ENCODE data around the gene EXOC3L4. TPM values are rescaled to one million over a fixed set of nuclear protein-coding genes. Genes with fewer than 3 reads are reported as not detected.

Gene EXOC3L4
- polyA plus RNA-seq, 1 of the 3 experiments (the other 2 are of a cell fraction) = 0.46 TPM

DNA sequence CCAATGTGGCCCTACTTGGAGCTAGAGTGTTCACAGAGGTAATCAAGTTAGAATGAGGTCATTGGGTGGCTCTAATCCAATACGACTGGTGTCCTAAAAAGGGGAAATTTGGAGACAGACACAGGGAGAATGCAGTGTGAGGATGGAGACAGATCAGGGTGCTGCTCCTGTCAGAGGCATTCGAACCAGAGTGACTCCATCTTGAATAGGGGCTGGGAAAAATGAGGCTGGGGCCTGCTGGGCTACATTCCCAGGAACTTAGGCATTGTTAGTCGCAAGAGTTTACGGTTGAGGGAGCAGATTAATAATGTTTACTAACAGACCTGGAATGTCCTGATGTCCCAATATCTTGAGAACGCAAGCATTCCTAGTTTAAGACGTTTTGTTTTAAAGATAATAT lies 49.0 kb downstream of the EXOC3L4 start:
- H3K9me2 ChIP-seq = no peaks in the 10 kb centered on the region
- H3K27me3 ChIP-seq (ENCODE audit: insufficient read depth) = no peaks in the 10 kb centered on the region
- WGBS (ENCODE audit: low lambda C conversion rate) = 61% methylated on average over 6 of the region's 6 CpGs
- TF ChIP-seq NFIC (IDR thresholded peaks at IDR 0.05; ENCODE audit: borderline replicate concordance) = no peak
- TF ChIP-seq, protein P1, sequence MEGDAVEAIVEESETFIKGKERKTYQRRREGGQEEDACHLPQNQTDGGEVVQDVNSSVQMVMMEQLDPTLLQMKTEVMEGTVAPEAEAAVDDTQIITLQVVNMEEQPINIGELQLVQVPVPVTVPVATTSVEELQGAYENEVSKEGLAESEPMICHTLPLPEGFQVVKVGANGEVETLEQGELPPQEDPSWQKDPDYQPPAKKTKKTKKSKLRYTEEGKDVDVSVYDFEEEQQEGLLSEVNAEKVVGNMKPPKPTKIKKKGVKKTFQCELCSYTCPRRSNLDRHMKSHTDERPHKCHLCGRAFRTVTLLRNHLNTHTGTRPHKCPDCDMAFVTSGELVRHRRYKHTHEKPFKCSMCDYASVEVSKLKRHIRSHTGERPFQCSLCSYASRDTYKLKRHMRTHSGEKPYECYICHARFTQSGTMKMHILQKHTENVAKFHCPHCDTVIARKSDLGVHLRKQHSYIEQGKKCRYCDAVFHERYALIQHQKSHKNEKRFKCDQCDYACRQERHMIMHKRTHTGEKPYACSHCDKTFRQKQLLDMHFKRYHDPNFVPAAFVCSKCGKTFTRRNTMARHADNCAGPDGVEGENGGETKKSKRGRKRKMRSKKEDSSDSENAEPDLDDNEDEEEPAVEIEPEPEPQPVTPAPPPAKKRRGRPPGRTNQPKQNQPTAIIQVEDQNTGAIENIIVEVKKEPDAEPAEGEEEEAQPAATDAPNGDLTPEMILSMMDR (IDR thresholded peaks at IDR 0.05) = no peak
- no peak for TF ChIP-seq FOXJ3 (CRISPR knock-in tag; IDR thresholded peaks at IDR 0.05)
- no peak for TF ChIP-seq ELF1 (IDR thresholded peaks at IDR 0.05)
- no peak for TF ChIP-seq MEF2A (IDR thresholded peaks at IDR 0.05; ENCODE audit: borderline replicate concordance, low read depth)
- TF ChIP-seq CHD2 (IDR thresholded peaks at IDR 0.05; ENCODE audit: low read length, partially characterized antibody) = no peak
- no peak for TF ChIP-seq POLR2AphosphoS5 (IDR thresholded peaks at IDR 0.05; ENCODE audit: low read depth, low read length)
- no peak for TF ChIP-seq TEAD4 (IDR thresholded peaks at IDR 0.05; ENCODE audit: borderline replicate concordance, insufficient read depth)
- no peak for TF ChIP-seq YY1 (IDR thresholded peaks at IDR 0.05; ENCODE audit: low read depth)
- no peak for TF ChIP-seq SIN3A (IDR thresholded peaks at IDR 0.05; ENCODE audit: borderline replicate concordance, low read depth, low read length)
- TF ChIP-seq RXRA (IDR thresholded peaks at IDR 0.05; ENCODE audit: borderline replicate concordance, low read depth) = no peak
- no peak for TF ChIP-seq JUND (IDR thresholded peaks at IDR 0.05)
- no peak for TF ChIP-seq MXI1 (IDR thresholded peaks at IDR 0.05; ENCODE audit: low read depth, low read length)
- TF ChIP-seq, protein P2, sequence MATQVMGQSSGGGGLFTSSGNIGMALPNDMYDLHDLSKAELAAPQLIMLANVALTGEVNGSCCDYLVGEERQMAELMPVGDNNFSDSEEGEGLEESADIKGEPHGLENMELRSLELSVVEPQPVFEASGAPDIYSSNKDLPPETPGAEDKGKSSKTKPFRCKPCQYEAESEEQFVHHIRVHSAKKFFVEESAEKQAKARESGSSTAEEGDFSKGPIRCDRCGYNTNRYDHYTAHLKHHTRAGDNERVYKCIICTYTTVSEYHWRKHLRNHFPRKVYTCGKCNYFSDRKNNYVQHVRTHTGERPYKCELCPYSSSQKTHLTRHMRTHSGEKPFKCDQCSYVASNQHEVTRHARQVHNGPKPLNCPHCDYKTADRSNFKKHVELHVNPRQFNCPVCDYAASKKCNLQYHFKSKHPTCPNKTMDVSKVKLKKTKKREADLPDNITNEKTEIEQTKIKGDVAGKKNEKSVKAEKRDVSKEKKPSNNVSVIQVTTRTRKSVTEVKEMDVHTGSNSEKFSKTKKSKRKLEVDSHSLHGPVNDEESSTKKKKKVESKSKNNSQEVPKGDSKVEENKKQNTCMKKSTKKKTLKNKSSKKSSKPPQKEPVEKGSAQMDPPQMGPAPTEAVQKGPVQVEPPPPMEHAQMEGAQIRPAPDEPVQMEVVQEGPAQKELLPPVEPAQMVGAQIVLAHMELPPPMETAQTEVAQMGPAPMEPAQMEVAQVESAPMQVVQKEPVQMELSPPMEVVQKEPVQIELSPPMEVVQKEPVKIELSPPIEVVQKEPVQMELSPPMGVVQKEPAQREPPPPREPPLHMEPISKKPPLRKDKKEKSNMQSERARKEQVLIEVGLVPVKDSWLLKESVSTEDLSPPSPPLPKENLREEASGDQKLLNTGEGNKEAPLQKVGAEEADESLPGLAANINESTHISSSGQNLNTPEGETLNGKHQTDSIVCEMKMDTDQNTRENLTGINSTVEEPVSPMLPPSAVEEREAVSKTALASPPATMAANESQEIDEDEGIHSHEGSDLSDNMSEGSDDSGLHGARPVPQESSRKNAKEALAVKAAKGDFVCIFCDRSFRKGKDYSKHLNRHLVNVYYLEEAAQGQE (IDR thresholded peaks at IDR 0.05; ENCODE audit: low read depth, low read length) = no peak
- TF ChIP-seq EP300 (IDR thresholded peaks at IDR 0.05; ENCODE audit: borderline replicate concordance in 1 of 2, low read depth in 1 of 2, low read length in 1 of 2) = no peak
- no peak for TF ChIP-seq GABPA (IDR thresholded peaks at IDR 0.05; ENCODE audit: low read depth)
- no peak for TF ChIP-seq FOXM1 (IDR thresholded peaks at IDR 0.05; ENCODE audit: low read depth)
- TF ChIP-seq ZBTB33 (IDR thresholded peaks at IDR 0.05; ENCODE audit: borderline replicate concordance, low read depth) = no peak
- TF ChIP-seq RFX5 (IDR thresholded peaks at IDR 0.05; ENCODE audit: low read length) = no peak
- no peak overlapping the region for H3K4me2 ChIP-seq
- H2AFZ ChIP-seq (ENCODE audit: low read depth) = no peak overlapping the region
- no peak for DNase-seq
- POLR2A ChIA-PET = no interaction called here
- no peaks in the 10 kb centered on the region for H3K36me3 ChIP-seq (replicated peaks in 1 of 2; ENCODE audit: control insufficient read depth in 1 of 2, insufficient read depth in 2 of 2, low read length in 1 of 2)
- no peaks in the 10 kb centered on the region for H4K20me1 ChIP-seq (ENCODE audit: insufficient read depth)
- H3K27ac ChIP-seq (ENCODE audit: low read depth in 2 of 2, low read length in 1 of 2) = peak overlapping the region in 1 of 2 experiments; percentile 48; a peak in 1 of 4 replicates
- no peak overlapping the region for H3K4me3 ChIP-seq (ENCODE audit: low read depth in 2 of 2, low read length in 1 of 2)
- peaks cover 5 to 12% of the 10 kb centered on the region in 2 experiments; a peak in 2 of 4 replicates for H3K4me1 ChIP-seq (ENCODE audit: control insufficient read depth in 1 of 2, insufficient read depth in 2 of 2, low read depth in 1 of 2, low read length in 1 of 2)
- no peak overlapping the region for H3K9ac ChIP-seq
- H3K79me2 ChIP-seq (ENCODE audit: insufficient read depth) = no peaks in the 10 kb centered on the region
- H3F3A ChIP-seq (replicated peaks; ENCODE audit: insufficient read depth) = peaks cover 6% of the 10 kb centered on the region
- CTCF ChIA-PET = interaction anchor here (3.9 to 4.2 kb wide), 2 partner anchors 13 to 38 kb away, joined by 22 to 36 read pairs; no protein-coding TSS in a partner anchor
- H3K9me3 ChIP-seq = no peaks in the 10 kb centered on the region

Data from SK-N-SH (cell line).